Hematopoietic multipotent progenitor cell treated with erythropoietin and hydrocortisone succinate and interleukin-3 and kit ligand, for 6 days (in vitro differentiated cells): ENCODE measurements around the gene ALDH3A2.
A peak's percentile ranks its signal among the peaks of the same experiment; 100 is the strongest.

ENCODE experiments used
- DNase-seq: peaks from one replicate; pipeline ENCODE4 v3.0.0-alpha.2; 2015

ALDH3A2 gene

GRCh38 chr17:19648475-19649273 is at the start of gene ALDH3A2:
ALDH3A2 (plus strand) TSS chr17:19648751; CDS start chr17:19648972, 221 bp downstream.
- DNase-seq = peak; percentile 97

DNA sequence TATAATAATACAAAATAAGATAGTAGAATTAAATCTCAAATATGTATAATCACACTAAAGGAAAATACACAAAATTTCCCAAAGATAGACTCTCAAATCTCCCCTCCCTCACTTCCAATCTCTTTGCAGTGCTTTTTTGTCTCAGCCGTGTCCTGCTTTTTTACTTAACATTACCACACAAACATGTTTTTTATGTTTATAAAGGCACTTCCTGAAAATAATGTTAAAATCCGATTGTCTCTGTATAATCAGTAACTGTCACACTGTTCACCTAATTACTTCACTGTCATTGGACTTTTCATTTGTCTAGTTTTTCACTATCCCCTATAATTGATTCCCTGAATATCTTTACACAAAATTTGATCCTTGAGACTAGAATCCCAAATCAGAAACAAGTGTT is 38.2 kb upstream of the ALDH3A2 start:
- no peak for DNase-seq

- no peak for DNase-seq
Measured at GRCh38 chr17:19610879-19611278, 37.7 kb upstream of the ALDH3A2 start.

DNA sequence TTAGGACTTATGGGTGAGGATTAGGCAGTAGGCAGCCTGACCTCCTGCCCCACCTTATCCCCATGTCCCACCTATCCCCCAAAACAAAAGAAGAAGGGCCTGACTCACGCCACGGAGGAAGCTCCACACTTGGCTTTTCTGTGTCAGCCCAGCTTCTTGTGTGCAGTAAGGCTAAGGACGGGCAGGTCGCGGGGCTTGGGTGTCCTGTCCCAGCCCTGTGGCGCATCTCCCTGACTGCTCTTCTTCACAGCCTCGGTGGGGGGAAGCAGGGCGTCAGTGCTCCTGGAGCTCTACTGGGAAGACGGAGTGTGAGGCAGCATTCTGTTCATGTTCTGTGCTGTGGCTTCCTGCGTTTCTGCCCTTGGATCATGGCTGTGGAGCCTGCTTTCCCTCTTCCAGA is 34.6 kb upstream of the ALDH3A2 start:
- DNase-seq = no peak

DNA sequence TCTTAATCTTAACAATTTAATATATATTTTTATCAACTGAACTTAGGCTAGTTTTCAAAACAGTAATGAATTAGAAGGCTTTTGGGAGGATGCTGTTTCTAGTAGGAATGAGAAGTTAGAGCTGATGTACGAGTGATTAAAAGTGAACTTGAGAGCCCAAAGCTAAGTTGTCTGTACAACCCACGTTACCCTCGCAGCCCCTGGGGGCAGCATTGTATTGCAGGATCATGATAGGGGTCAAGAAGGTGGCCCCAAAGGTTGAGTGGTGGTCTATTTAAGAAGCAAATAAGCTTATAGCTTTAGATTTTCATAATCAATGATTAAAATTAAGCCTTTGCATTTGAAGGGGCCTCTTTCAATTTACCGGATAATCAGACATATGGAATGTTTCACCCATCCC is 33.7 kb upstream of the ALDH3A2 start:
- no peak for DNase-seq

DNA sequence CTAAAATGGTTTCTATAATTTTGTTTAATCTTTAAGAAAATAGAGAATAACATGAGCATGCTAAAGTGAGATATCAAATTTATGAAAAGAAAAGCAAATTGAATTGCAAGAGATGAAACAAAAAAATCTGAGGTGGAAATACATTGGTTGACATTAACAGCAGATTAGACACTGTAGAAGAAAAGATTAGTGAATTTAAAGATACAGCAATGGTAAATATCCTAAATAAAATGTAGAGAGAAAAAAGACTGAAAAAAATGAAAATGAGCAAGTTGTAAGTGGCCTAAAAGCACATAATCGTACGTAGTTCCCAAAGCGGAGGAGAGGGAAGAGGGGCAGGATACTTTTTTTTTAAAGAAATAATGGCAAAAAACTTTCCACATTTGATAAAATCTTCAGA is 30.5 kb upstream of the ALDH3A2 start:
- DNase-seq = no peak

GRCh38 chr17:19619705-19620325 is 28.7 kb upstream of the ALDH3A2 start:
- DNase-seq = no peak

DNA sequence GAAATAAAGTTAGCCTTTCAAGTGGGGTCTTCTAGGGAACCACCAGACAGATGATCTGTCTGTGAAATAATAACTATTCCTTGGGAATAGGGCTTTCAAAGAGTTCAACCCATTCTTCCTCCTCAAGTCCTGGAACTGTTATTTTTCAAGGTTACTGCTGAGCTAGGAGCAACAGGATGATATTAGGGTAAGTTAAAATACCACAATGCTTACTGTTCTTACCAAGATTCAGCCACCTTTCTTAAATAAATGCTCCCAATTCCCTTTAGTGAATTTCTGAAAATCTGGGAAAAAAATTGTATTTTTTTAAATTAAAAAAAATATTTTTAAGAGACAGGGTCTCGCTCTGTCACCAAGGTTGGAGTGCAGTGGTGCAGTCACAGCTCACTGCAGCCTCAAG is 26.9 kb upstream of the ALDH3A2 start:
- DNase-seq = no peak

DNA sequence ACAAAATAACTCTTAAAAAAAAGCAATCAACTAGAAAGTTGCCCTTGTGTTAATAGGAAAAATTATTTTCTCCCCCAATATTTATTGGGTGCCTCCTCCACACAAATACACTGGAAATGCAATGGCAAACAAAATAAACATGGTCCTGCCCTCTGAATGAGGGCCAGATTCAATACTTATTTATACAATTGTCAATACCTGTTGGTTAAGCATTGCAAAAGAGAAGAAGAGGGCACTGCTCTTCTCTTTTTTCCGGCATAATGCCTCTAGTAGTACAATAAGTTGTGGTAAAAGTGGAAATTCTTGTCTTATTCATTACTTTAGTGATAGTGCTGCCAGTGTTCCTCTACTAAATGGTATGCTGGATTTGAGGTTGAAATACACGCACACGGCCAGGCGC is 22.5 kb upstream of the ALDH3A2 start:
- no peak for DNase-seq

DNA sequence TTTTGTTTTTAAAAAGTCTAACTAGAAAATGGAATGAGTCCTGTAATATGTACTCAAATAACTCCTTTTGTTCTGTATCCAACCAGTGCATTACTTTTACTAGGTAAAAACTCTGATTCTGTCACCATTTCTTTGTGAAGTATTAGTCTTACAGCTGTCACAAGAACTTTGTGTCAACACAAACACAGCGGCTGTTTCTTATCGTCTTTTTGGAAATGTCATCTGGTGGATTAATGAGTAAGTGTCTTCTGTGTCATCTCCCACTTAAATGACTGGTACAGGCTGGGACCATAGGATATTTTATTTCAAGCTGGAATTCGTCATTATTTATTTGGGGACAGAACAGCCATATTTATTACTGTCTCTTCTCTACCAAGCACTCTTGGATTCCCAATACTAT is 19.1 kb upstream of the ALDH3A2 start:
- DNase-seq = no peak

GRCh38 chr17:19630035-19630434 is 18.5 kb upstream of the ALDH3A2 start:
- DNase-seq = no peak

DNA sequence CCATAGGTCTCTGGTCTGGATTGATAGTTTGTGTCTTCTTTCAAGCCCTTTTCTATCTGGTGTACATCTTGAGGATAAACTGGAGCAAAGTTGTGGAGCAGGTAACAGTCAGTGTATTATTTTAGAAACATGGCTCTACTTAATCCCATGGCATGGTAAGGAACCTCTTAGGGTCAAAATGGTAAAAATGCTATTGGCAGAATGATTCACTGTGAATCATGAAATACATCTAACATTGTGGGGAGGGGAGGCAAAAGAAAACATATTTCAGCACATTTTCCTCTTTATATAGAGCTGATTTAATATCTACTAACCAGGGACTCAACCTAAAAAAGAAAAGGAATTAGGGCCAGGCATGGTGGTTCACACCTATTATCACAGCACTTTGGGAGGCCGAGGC is 17.9 kb upstream of the ALDH3A2 start:
- DNase-seq = no peak

GRCh38 chr17:19631905-19632304 is 16.6 kb upstream of the ALDH3A2 start:
- DNase-seq = no peak

GRCh38 chr17:19641687-19642372 is 6.7 kb upstream of the ALDH3A2 start:
- no peak for DNase-seq

DNA sequence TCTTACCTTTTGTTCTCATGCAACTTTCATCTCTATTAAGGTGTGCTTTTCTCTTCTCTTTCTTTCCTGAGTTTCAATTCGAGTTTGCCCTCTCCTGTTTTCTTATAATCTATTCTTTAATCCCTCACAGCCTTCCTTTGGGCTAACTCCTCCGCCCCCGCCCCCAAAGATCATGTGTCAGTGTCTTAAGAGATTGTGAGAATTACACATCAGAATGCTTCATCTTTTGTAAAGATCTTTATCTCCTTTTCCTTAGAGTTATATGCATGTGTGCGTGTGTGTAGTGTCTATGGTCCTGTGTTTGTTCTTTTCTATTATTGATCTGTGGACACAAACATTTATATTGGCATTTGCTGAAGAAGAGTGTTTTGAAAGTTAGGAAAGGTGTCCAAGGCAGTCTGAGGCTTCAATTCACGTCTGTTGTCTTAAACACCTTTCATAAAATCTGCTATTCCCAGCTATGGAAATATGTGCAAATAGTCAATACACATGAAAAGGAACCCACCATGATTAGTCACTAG is 6.1 kb upstream of the ALDH3A2 start:
- DNase-seq = no peak

- DNase-seq = no peak
Measured at GRCh38 chr17:19644493-19645210, 3.9 kb upstream of the ALDH3A2 start.

DNA sequence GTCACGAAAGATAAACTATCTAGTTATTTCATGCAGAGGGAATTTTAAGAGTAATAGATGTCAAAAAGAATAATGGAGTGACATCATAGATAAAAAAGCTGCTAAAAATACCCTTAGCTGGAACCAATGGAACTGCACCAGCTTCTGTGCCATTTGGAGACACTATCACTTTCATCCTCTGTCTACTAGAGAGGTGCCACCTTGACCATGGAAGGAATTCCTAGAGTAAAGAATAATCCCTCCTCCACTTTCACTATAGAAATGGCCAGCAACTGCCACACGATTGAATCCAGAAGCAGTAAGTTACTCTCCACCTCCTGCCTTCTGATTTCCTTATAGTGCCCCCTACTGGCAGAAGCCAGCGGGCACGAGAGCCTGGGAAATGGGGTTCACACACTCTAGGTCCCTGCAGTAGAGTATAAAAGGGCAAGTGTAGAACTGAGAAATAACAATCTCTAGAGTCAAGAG is 2.8 kb upstream of the ALDH3A2 start:
- peak; percentile 72 for DNase-seq

DNA sequence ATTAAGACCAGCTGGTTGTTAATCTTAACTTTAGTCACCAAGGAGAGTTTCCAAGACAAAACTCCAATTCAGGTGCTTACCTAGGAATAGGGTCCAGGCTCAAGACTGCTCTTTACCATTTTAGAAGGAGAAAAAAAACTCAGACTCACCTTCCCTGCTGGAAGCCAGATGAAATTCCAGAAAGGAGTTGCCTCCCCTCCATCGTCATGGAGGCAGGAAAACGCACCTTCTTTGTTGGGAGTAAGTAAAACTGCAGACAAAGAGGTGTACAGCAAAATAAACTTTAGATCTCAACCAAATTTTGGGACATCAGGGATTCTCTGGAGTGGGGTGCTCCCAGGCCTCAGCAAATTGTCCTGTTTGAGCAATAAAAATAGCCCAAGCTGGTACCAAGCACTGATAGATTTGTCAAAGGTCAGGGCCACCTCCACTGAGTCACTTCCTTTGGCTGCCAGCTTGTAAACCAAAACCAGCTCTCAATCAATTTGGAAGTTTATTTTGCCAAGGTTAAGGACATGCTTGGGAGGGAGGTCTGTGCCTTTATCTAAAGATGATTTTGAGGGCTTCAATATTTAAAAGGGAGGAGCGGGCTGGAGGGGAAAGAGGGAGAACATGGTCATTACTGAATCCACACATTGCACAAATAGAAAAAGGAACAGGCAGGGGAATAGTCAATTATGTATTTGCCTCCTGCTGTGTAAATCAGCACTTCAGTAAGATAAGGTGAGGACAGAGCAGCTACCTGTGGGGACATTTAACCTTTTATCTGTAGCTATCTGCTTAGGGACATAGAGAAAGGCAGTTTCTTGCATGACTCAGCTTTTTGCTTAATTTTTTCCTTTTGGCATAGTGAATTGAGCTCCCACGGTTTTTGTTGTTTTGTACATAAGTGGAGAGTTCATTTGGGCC is 1.5 kb upstream of the ALDH3A2 start:
- DNase-seq = peak; percentile 37

DNA sequence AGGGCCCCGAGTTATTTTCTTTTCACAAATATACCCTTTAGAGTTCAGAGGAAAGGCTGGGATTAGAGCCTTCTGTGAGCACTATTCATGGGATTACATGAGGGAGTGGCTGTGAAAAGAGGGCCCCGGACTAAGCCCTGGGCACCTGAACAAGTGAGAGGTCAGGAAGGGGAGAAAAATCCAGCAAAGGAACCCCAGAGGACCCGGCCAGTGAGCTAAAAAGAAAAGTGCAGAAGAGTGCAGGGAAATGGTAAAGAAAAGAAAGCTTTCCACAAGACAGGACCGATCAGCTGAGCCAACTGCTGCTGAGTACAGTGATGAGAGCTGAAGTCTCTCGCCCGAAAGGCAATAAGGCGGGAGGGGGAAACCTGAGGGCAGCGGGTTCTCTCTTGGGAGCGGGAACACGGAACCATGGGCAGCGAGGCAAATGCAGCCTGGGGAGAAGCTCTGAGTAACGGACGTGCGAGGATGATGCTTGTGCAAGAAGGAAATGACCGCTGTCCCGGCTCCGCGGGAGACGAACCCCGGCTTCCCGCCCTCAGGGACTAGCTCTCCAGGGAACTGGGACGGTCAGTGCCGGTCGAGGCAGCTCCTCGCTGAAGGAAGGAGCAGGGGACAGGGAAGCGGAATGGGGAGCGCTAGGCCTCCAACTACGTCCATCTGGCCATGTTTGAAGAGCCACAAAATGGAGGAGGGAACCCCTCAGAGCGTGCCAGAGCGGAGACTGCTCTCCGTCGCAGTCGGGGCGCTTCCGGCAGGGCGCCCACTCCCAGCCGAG is 665 bp upstream of the ALDH3A2 start:
- DNase-seq = peak; percentile 58

- no peak for DNase-seq
Measured at GRCh38 chr17:19649274-19649541, 657 bp downstream of the ALDH3A2 start.

DNA sequence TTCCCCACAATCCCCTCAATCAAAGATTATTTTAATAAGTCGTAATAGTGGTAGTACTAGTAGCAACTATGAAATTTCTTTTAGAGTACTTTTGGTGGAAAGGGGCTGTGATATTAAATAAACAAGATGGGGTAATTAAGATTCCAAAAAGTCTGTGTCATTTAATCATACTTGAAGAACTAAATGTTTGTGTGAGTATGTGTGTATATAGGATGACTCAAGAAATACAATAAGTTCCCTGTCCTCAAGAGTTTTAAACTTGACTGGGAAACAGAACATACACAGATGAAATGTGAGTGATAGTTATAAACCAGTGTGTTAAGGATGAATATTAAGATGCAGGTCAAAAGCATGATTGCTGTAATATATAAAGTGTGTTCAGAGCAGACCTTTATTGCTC is 2.3 kb downstream of the ALDH3A2 start:
- no peak for DNase-seq
